ENCODE results near the gene TOMM22. TPM values are rescaled to one million over a fixed set of nuclear protein-coding genes. Genes with fewer than 3 reads are reported as not detected.

The TOMM22 gene
- polyA plus RNA-seq, 4 donors: 64.1 to 107 (median 92.5) TPM

DNA sequence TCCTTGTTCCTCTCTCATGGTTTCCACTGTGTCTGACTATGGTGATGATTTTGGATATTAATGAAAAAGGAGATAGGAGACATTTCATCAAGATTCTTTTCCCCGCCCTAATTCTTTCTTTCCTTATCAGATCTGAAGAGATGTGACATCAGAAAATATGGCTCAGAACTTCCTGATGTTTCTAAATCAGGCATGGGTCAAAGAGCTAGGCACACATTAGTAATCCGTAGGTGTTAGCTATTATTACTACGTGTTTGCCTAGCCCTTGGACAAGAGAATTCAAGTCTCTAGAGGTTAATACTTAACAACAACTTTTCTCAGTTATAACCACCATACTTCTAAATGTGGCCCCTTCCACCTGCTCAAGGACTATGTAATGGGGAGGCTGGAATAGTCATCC, 13.2 kb downstream of the TOMM22 start:
- no peak for DNase-seq (ENCODE audit: low read depth in 4 of 4, low spot score in 3 of 4)

DNA sequence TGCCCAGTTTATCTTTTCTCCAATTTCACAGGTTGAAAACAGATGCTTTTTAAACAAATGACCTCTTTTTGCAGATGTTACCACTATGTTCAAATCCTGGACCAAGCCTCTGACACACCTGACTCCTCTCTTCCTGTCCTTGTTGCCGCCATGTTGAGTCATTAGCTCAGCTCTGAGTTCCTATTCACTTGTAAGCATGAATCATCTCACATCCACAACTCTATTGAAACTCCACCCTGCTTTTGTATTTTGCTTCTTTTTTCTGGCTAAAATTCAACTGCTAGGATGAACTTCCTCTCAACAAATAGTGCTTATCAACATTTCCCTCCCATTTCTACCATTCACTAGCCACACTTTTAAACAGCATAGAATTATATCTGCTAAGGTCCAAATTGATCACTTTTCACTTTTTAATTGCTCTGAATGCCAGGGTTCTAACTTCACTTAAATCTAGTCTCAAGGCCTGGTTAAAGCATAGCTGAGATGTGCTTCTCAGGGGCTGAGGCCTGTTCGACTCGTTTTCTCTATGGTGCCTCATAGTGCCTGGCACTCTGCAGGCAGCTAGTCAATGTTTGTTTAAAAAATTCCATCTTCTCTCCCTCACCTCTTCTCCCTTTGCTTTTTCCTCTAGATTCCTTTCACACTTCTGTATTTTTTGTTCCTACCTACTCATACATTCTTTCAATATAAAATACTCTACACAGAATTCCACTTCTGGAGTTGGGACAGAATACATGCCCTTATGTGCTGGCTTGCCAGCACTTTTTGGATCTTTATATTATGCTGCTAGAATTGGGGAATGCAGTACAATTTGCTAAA, 15.1 kb downstream of the TOMM22 start:
- no peak for DNase-seq (ENCODE audit: low read depth in 4 of 4, low spot score in 3 of 4)

DNA sequence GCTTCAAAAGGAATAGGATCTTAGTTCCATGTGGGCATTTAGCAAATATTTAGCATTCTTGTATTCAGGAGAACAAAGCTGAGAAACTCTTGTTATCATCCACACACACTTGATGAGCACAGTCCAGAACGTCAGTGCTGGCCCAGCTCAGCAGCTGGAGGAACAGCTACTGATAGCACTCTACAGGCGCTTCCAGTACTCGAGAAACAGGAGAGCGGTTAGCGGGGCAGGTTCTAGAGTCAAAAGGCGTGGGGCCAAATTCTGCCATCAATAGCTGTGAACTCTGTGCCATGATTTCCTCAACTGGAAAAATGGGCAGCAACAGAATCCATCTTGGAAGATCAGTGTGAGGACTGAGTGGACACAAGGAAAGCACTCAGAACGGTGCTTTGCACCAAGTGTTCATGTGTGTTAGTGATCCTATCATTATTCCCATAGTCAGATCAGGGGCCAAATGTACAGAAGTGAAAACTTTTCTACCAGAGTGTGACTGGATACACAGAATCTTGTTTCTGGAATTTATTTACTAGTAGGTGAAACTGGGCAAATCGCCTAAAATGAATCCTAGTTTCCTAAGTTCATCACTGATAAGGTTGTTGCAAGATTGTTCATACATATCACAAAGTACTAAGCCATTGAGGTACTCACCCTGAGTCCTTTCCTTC, 15.8 kb downstream of the TOMM22 start:
- DNase-seq (ENCODE audit: low read depth in 4 of 4, low spot score in 3 of 4): no peak

DNA sequence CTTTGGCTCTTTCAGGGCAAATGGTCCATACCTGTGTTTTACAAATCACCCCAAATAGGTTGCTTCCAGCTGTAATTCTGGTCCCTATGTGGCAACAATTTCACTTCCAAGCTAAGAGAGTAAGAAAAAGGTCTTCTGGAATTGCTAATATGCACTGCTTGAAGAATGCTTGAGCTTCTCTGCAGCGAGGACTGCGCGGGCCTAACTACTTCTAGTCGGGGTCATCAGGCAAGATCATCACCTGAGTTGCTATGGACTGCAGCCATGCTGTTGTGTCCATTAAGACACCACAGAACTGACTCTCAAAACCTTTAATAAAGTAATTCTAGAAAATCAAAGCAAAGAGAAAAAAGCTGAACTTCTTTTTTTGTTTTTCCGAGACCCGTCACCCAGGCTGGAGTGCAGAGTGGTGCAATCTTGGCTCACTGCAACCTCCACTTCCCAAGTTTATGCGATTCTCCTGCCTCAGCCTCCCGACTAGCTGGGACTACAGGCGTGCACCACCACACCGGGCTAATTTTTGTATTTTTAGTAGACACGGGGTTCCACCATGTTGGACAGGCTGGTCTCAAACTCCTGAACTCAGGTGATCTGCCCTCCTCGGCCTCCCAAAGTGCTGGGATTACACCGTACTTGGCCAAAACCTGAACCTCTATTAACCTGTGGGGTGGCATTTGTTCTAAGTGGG, 16.8 kb downstream of the TOMM22 start:
- no peak for DNase-seq (ENCODE audit: low read depth in 4 of 4, low spot score in 3 of 4)

DNA sequence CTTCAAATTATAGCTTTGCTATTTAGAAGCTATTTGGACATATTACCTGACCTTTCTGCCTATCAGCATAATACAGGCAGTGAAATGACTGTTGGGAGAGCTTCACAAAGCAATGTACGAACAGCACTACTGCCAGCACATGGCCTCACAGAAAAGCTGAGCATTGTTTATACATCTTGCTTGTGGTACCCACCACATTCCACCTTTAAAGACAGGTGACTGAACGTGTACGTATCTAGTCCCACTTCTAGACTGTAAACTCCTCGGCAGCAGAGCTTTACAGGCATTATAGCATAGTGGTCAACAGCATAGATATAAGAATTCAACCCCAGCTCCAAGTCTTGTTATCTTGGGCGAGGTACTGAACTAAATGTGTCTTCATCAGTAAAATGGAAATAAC, 17.4 kb downstream of the TOMM22 start:
- no peak for DNase-seq (ENCODE audit: low read depth in 4 of 4, low spot score in 3 of 4)

DNA sequence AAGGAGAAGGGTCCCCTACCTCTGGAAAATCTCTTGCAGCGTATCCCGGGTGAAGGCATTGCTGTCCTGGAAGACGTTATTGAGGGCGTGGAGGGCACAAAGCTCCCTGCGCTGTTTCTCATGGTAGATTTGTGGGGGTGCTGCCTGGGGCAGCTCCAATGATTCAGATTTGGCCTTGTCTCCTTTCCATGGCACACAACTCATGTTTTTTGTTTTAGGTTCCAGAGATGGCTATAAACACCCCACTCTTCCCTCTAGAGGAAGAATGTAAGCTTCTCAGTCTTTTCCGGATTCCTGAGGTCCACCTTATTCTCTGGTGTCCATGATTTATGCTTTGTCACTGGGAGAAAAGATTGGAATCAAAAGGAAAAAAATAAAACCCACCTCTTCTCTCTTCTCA, 18.0 kb downstream of the TOMM22 start:
- DNase-seq (ENCODE audit: low read depth in 4 of 4, low spot score in 3 of 4): no peak

DNA sequence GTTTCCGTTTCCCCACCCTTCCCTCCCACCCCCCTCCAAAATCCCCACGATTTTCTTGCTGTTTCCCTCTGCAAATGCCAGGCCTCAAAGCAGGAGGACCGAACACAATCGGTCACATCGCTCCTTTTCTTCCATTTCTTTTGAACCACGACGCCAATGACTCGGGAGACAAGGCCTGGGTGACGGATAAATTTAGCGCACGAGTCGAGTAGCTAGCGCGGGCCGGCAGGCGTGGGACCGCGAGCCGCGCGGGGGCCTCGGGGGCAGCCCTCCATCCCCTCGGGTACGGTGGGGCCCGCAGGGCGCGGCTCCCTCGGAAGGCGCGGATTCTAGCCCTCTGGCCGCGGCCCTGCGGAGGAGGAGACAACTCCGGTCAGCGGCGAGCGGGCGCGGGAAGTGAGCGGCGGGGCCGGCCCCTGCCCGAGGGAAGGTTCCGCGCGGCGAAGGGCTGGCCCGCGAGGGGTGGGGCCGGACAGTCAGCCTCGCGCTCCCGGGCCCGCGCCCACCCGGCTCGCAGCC, 18.6 kb downstream of the TOMM22 start:
- DNase-seq (ENCODE audit: low read depth in 4 of 4, low spot score in 3 of 4): no peak

DNA sequence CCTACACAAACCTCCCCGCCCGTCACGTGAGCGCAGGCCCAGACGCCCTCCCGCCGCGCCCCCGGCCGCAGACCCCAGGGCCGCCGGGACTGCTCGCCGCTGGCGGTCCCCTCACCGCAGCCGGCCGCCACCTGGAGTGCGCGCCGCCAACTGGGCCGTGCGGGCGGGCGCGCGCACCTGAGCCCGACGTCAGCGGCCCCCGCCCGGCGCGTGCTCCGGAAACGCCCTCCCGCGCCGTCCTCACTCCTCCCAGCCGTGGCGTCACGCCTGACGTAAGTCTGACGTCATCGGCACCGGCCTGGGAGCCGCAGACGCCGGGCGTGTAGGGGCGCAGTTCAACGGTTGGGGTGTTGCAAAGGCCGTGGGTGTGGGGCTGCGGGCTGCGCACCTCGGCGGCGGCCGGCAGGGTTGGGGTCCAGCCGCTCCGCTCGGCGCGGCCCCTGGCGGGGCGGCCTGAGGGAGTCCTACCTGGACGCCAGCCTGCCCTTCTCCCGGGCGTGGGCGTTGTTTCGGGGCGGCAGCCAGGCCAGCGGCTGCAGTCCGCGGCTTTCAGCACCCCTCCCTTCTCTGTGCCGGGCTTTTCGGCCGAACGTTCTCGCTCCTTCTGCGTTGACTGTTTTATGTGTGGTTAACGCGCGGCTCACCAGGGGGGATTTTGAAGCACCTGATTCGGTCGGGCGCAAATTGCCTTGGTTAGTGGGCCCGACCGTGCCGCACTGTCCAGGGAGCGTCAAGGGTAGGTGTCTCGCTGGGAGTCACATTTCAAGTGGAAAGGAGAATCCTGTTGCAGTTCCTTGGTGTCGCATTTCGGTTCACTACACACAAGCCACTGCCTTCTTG, 19.3 kb downstream of the TOMM22 start, which contains the start of gene JOSD1:
Gene JOSD1, minus strand, starts transcription at position 155 of the 840 bp plus-strand sequence. CDS start 956 bp downstream, outside the sequence.
- DNase-seq (ENCODE audit: low read depth in 4 of 4, low spot score in 3 of 4): peak; percentile 82 to 92 (median 88)

DNA sequence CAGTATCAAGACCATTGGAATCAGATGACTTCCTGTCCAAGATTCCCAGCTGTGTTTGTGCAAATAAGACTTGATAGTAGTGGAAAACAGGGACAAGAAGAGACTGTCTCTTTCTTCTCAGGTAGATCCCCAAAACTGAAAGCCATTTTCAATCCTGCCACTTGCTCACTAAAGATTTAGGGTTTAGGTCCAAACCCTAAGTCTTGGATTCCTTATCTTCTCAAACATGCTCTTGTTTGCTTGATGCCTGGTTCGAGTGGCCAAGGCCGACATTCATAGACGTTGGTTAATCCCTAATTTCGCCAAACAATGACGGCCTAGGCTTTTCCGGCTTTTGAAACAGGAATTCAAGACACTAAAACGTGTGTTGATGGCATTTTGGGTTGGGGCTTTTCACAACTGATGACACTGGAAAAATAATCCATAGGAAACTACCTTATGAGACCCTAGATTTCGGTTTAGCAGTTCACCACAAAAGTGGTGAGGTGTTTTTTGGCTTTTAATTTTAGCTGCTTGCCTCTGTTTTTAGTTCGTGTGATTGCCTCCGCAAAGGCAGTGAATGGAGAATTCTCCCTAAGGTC, 23.0 kb downstream of the TOMM22 start:
- no peak for DNase-seq (ENCODE audit: low read depth in 4 of 4, low spot score in 3 of 4)

DNA sequence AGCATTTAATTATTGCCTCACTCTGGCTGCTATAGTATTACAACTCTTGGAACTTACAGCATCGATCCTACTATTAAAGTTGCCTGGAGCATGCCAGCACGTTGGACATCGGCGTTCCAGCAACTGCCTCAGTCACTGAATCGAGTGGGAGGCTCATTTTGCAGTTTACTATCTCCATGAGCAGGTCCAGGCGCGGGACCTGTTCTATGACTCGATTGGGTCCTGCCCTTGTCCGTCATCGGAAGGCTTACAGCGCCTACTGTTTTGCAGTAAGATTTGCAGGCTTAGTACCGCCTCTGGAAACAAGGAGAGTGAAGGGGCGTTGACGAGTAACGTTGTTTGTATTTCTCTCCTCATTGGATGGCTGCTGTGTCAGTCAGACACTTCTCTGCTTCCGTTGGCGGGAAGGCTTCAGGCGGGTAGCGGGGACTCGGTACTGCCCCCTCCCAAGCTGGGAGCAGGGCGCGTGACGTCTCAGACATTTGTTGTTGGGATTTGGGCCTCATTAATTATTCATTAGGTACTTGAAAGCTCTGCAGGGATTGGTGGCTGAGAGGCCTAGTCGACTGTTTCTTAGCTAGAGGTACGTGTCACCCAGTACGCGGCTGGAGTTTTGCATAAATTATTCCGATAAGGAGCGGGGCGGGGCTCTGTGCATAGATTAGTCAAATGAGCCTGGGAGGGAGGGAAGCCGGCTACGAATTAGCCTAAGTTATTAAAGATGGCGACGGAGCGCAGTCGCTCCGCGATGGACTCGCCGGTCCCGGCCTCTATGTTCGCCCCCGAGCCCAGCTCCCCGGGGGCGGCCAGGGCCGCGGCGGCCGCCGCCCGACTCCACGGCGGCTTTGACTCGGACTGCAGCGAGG, 23.7 kb downstream of the TOMM22 start, which contains the start of gene GTPBP1:
Gene GTPBP1, plus strand, starts transcription at position 710 of the 866 bp plus-strand sequence. Its CDS starts 12 bp downstream, at position 722.
- DNase-seq (ENCODE audit: low read depth in 4 of 4, low spot score in 3 of 4): peak; percentile 100

DNA sequence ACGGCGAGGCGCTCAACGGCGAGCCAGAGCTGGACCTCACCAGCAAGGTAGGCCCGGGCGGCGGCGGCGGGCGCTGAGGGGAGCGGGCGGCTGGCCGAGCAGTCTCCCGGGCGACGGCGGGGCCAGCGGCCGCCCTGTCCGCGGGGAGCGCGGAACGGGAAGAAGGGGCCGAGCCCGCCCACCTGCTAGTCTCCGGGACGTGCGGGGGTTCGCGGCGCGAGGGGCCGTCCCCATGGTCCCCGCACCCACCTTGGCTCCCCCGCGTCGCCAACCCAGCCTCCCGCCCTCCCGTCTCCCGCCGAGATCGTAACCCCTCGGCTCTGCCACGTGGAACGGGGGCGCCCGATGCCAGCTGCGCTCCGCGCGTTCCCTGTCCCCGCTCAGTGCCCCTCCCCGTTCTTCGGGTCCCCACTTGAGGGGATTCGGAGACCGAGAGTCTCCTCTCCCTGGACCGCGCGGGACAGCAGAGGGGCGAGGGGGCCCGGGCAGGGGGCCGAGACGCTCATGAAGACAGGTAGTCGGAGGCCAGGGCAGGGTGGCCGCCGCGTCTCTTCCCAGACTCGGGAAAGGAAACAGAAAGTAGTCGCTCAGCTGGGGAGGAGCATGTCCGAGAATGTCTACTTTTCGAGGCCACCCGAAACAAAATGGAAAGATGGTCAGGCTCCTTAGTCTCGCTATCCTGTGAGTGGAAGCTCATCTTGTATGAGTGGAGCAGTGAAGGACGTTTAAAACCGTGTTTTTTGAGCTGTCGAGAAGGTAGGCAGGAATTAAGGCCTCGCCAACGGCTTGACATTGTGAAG, 24.5 kb downstream of the TOMM22 start:
- DNase-seq (ENCODE audit: low read depth in 4 of 4, low spot score in 3 of 4): no peak

DNA sequence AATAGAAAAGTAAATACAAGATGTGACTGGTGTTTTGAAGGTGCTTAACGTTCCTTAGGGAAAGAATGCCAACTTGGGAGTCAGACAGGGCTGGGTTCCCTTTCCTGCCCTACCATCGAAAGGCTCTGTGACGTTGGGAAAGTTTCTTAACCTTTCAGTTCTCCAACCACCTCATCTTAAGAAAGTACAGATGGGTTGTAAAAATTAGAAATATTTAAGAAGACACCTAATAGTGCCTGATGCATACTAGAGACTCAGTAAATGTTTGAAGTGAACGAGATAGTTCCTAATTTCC, 25.1 kb downstream of the TOMM22 start:
- DNase-seq (ENCODE audit: low read depth in 4 of 4, low spot score in 3 of 4): no peak

DNA sequence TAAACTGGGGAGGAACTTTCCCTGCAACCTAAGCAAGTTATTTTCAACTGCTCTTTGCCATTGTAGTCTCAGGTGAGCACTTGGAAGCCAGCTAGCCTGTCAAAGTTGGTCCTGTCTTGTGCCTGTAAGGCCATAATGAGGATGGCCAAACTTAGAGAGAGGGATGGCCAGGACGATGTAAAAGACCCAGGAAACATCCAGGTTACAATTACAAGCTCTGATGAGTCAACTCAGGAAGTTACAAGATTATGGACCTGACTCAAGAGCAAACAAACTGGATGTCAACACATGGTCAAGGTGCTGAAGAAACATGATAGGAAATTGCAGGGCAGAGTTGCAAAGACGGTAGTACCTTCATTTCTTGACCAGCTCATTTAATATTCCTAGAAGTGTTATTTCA, 25.6 kb downstream of the TOMM22 start:
- DNase-seq (ENCODE audit: low read depth in 4 of 4, low spot score in 3 of 4): no peak

DNA sequence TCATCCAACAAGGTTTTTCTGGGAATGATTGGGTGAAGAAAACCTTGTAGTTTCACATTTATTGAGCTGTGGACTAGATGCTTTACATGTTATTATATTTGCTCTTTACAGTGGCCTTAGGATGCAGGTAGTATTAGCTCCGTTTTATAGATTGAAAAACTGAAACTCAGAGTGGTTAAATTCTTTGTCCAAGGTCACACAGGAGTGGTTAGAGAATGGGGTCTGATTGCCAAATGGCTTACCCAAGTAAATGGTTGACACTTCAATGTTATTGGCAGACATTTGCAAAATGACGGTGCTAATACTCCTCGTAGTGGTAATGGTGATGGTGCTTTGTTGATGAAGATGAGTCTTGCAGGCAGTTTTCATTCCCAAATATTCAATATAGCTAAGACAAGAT, 26.2 kb downstream of the TOMM22 start:
- DNase-seq (ENCODE audit: low read depth in 4 of 4, low spot score in 3 of 4): no peak

DNA sequence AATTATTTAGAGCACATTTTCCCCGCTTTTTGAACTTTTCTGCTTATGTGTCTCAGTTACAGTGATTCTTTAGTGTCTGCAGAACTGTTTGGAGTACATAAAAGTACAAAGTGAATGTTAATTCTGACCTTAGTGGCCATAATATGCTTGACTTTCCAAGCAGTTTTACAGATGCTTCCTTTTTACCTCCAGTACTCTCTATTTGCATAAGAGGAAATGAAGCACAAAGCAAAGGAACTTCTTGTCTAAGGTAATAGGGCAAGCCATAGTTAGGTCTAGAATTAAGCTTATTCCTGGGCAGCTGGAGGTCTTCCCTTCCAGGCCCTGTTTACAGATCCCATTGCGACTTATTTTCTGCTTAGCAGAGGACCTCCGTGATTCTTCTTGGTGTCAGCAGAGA, 27.5 kb downstream of the TOMM22 start:
- no peak for DNase-seq (ENCODE audit: low read depth in 4 of 4, low spot score in 3 of 4)

DNA sequence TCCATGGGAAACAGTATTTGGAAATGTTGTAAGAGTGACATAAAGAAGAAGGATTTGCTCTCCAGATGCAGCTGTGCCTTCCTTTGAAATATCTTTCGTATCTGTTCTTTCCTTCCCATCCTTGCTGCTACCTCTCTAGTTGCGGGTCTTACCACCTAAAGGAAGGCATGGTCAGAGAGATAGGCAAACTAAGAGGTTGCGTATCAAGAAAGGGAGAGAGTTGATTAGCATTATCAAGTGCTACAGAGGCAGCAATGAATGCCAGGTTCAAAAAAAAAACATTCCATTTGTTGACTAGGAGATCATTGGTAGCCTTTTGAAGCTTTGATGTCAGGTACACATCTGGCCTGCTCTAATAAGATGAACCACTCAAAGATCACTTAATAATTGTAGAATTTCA, 28.6 kb downstream of the TOMM22 start:
- no peak for DNase-seq (ENCODE audit: low read depth in 4 of 4, low spot score in 3 of 4)

DNA sequence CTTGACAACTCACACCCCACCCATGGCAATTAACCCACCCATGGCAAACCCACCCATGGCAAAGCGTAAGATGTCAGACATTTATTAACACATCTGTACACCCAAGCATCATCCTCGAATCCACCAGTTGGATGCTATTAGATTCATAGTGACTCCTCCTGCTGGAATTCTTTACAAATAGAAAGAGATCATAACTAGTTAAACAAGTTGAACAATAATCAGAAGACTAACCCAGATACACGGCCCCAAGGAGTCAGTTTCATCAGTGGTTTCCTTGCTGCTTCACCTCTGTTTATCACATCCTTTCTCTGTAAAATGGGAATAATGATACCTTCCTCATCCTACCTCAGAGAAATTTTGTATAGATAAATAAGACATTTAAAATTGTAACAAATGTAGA, 29.1 kb downstream of the TOMM22 start:
- DNase-seq (ENCODE audit: low read depth in 4 of 4, low spot score in 3 of 4): no peak

DNA sequence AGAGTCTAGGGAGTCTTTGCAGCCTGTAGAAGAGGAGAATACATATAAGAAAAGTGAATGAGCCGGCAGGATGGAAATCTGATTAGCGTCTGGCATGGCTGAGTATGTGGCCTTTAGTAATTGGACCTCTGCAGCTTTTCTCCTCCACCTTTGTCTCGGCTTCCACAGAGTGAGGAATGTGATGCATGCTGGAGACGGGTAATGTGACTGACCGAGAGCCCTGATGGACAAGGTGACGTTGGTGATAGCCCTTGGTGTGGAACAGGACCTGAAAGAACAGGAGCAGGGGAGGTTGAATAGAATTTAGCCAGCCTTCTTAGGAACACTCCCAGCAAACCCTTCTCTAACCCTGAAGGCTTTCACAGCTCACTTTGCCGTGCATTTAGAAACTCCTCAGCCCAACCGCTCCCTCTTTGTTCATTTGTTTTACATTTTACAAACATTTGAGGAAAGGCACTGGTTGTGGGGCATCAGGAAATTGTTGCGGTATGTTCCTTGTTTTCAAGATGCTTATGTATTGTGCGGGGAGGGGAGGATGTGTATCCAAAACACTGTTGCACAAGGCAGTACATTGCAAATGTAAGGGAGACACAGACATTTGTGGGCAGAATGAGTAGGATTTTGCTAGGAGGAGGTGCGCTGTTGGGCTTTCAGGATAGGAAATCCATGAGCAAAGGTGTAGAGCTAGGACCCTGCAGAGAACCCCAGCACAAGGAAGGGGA, 30.9 kb downstream of the TOMM22 start:
- no peak for DNase-seq (ENCODE audit: low read depth in 4 of 4, low spot score in 3 of 4)

Data from left renal pelvis (tissue), 4 donors.